GM12801 (cell line): Measurements from ENCODE around the gene CENPA.

ENCODE experiments used
- TF ChIP-seq, protein P1 (sequence below): IDR thresholded peaks from one replicate; pipeline ENCODE4 v1.5.1; 2011; ENCODE audit warnings: control low read depth; ENCODE audit not compliant: insufficient read length; ENCODE audit errors: extremely low read depth

Gene CENPA

DNA sequence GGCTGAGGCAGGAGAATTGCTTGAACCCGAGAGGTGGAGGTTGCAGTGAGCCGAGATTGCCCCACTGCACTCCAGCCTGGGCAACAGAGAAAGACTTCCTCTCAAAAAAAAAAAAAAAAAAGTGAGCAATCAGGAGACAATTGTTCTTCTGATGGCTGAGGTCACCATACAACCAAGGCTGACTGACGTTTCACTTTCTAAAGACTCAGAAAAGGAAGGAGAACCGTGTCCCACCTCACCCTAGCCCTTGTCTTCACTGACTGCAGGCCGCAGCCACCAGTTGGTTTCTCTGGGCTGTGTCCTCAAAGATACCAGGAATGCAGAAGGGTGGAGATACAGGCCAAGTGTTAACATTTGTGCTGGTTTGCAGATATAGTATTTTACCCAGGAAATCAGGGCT, 29.5 kb upstream of the CENPA start:
- TF ChIP-seq, protein P1, sequence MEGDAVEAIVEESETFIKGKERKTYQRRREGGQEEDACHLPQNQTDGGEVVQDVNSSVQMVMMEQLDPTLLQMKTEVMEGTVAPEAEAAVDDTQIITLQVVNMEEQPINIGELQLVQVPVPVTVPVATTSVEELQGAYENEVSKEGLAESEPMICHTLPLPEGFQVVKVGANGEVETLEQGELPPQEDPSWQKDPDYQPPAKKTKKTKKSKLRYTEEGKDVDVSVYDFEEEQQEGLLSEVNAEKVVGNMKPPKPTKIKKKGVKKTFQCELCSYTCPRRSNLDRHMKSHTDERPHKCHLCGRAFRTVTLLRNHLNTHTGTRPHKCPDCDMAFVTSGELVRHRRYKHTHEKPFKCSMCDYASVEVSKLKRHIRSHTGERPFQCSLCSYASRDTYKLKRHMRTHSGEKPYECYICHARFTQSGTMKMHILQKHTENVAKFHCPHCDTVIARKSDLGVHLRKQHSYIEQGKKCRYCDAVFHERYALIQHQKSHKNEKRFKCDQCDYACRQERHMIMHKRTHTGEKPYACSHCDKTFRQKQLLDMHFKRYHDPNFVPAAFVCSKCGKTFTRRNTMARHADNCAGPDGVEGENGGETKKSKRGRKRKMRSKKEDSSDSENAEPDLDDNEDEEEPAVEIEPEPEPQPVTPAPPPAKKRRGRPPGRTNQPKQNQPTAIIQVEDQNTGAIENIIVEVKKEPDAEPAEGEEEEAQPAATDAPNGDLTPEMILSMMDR: no peak

DNA sequence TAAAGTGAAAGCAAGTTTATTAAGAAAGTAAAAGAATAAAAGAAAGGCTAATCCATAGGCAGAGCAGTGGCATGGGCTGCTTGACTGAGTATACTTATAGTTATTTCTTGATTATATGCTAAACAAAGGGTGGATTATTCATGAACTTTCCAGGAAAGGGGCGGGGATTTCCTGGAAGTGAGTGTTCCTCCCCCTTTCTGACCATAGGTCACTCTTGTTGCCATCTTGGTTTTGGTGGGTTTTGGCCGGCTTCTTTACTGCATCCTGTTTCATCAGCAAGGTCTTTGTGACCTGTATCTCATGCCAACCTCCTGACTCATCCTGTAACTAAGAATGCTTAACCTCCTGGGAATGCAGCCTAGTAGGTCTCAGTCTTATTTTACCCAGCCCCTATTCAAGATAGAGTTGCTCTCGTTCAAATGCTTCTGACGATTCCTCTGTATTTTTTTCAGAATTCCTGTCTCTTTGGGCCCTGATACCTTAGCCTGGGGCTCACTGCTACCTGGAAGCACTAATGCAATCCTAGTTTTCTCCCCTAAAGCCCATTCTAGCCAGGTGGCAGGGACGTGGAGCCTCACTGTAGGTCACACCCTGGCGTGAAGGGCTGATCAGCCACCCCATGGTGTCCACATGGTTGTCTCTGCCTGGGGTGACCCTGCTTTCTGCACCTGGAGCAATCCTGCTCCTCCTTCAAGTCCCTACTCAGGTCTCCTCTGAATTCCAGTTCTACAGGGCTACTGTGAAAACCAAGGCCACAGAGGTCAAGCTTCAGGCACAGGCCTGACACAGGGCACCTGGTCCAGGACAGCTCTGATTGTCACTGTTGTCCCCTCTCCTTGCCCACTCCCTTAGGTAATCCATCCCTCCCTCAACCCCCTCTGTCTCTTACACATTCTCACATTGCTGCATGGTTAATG, 27.7 kb upstream of the CENPA start:
- TF ChIP-seq, protein P1: no peak

DNA sequence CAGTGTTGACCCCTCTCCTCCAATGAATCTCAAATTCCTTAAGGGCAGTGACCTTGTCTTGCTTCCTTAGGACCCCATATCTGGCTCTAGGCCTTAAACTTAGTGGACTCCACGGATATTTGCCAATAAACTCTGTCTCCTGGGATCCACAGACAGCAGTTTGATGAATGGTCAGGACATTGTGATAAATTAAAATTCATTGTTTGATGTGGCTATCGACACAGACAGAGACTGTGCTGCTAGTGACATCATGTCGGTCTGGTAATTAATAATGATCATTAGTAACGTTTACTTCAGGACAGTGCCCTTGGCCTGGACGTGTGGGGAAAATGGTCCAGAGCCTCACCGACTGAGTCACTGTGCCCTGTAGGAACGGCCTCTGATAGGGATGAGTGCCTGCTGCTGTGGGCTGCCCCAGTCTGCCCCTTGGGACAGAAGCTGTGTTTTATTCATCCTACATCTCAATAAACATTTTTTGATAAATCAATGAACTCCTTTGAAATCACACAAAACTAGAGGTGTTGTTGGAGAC, 27.0 kb upstream of the CENPA start:
- TF ChIP-seq, protein P1: no peak

DNA sequence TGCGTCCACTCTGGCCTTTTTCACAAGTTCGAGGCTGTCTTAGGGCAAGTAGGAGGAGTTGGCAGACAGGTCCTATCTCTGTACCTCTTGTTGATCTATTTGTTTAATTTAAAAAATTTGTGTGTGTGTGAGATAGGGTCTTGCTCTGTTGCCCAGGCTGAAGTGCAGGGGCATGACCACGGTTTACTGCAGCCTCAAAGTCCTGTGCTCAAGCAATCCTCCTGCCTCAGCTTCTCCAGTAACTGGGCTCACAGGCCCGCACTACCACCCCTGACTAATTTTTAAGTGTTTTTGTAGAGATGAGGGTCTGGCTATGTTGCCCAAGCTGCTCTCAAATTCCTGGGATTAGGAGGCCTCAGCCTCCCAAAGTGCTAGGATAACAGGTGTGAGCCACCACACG, 26.0 kb upstream of the CENPA start:
- TF ChIP-seq, protein P1: no peak

DNA sequence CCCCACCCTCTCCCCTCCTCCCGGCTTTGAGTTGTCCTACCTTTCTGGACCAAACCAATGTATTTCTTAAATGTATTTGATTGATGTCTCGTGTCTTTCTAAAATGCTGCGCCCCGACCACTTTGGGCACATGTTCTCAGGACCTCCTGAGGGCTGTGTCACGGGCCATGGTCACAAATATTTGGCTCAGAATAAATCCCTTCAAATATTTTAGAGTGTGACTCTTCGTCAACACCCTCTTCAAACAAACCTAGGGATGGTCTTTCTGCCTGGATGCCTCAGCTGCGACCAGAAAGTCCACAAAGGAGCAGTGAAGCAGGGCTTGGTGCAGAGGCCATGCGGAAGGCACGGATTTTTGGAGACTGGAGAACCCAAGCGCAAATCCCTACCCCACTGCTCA, 22.8 kb upstream of the CENPA start:
- TF ChIP-seq, protein P1: no peak

DNA sequence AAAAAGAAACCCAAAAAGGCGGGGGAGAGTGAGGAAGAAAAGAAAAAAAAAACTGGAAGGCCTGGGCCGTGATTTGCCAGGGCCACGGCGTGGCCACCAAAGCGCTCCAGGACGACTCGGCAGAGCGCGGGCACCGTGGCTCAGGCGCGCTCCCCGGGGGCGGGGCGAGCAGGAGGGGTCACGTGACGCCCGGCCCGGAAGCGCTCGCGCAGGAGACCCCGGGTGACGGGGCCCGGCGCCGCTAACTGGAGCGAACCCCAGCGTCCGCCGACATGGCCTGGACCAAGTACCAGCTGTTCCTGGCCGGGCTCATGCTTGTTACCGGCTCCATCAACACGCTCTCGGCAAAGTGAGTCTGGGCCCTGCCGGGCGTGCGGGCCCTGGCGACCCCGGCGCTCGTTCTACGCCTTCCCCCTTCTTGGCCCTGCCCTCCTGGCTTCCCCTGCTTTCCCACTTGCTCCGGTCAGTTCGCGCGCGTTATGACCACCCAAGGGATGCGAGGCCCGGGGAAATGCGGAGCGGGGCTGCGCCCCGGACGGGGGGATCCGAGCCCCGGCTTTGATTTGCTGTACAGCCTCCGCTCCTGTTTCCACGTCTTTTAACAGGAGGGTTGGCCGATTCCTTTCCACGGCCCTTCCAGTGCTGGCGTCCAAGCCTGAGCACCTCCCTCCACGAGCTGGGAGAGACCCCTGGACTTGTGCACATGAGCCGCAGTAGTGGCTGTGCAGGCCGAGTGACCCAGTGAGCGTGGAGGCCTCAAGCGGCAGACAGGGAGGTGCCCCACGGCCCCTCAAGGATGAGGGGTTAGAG, 21.6 kb upstream of the CENPA start, which contains the start of gene SLC35F6:
TSS of gene SLC35F6 (plus strand) at position 207 of the 810 bp plus-strand sequence. CDS start at position 273, 66 bp downstream.
- TF ChIP-seq, protein P1: no peak

DNA sequence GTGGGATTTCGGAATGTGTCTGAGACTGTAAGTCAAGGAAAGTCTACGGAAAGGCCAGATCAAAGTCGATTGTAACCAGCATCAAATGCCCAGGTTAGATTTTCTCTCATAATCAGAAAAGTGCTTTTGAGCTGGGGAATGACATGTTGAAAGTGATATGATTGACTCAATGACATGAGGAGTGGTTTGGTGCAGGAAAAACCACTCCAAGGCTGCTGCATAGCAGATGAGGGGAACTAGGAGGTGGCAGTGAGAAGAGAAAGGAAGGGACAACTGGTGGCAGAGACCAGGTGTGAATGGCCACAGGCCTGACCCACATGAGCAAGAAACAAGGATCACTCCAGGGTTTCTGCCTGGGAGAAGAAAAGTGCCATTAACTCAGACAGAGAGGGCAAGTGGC, 20.9 kb upstream of the CENPA start:
- TF ChIP-seq, protein P1: no peak
